Pancreas (tissue), 10 donors: ENCODE results near the gene PARD6A. TPM values are rescaled to one million over a fixed set of nuclear protein-coding genes. Genes with fewer than 3 reads are reported as not detected.
A peak's percentile ranks its signal among the peaks of the same experiment; 100 is the strongest.

Experiments
- ATAC-seq, 4 donors: fragments of 200-7000 bp; cut with Tn5 transposase; one replicate each; pipeline versions ENCODE4 v1.8.0 to v1.9.1; 2020; ENCODE audit warnings: mild to moderate bottlenecking in 4 of 4, moderate library complexity in 4 of 4
- DNase-seq, 6 donors: peaks; one replicate each; pipeline ENCODE4 v3.0.0-alpha.2; 2020
- FAIRE-seq: peaks from 2 replicates; lab custom pipeline; 2012; peaks lifted over from hg19 to GRCh38; lab: Jason Lieb, UNC
- H3K27ac ChIP-seq, 4 donors: fragments of 200-600 bp; sonication (generic); 1 replicate in 3 of 4; 2 replicates in 1 of 4; pipeline versions ENCODE4 v1.5.0 to v1.8.0; 2020
- H3K27me3 ChIP-seq, 4 donors: fragments of 200-600 bp; one replicate each; pipeline ENCODE4 v1.8.0; 2021
- H3K36me3 ChIP-seq, 3 donors: fragments of 200-600 bp; sonication (generic) in 1 of 3; one replicate each; pipeline versions ENCODE4 v1.5.0 to v1.8.0; 2020 to 2021
- H3K4me1 ChIP-seq, 3 donors: fragments of 200-600 bp; one replicate each; pipeline ENCODE4 v1.8.0; 2021
- H3K4me3 ChIP-seq, 4 donors: fragments of 200-600 bp; sonication (generic) in 2 of 4; one replicate each; pipeline versions ENCODE4 v1.5.0 to v1.8.0; 2020 to 2021
- H3K9me3 ChIP-seq, 4 donors: fragments of 200-600 bp; one replicate each; pipeline ENCODE4 v1.8.0; 2021
- WGBS, 2 donors: extraction: QIAGEN DNeasy Blood & Tissue Kit; methylation state at CpG; one replicate each; pipeline ENCODE4 v1.1.7; 2013; 5-methylcytosine and 5-hydroxymethylcytosine counted together
- intact Hi-C, 3 donors: fragments of 100-400 bp; cut with DNase I; formaldehyde crosslinking; loops; one replicate each; pipeline versions ENCODE4 v1.11.1 to v1.14.2; 2022
- polyA plus RNA-seq, 2 donors: library from polyadenylated mRNA; stranded (reverse); fragments of 200-250 nt; gene quantifications; one replicate each; pipeline ENCODE4 v1.2.3, GENCODE V29; 2013
- total RNA-seq, 6 donors: library from RNA; stranded (reverse); fragmentation: NEBNext Ultra II Directional in 4 of 6; extraction: Animal tissue kit (Norgen Biotek cat#: 25700) in 4 of 6; gene quantifications; one replicate each; pipeline versions ENCODE4 v1.2.1 to v1.2.4, GENCODE V29; 2021 to 2023
- TF ChIP-seq, protein P1 (sequence below), 4 donors: fragments of 200-600 bp; sonication (generic) in 3 of 4; IDR thresholded peaks; one replicate each; pipeline versions ENCODE4 v1.5.0 to v1.8.0; 2021; ENCODE audit warnings: antibody characterized with exemption in 4 of 4
- donor health status: healthy with polysubstance abuse.
- donor health status: DM: no; HTN: no; CAD: no; lungs with moderate emphysema.
- donor health status: DM: no; HTN: no; CAD: no.
- donor health status: control.
- donor health status: control.
- donor health status: Bipolar disorder and iron deficiency.
- donor health status: DM: yes; HTN: yes; CAD: no.
- donor health status: DM: no; HTN: no; CAD: no.
- donor health status: DM: no; HTN: no; CAD: no.
- donor health status: DM: yes; HTN: yes; CAD: no.

PARD6A gene
- total and polyA plus RNA-seq, 8 donors: 8.6 to 18.2 (median 14.9) TPM

DNA sequence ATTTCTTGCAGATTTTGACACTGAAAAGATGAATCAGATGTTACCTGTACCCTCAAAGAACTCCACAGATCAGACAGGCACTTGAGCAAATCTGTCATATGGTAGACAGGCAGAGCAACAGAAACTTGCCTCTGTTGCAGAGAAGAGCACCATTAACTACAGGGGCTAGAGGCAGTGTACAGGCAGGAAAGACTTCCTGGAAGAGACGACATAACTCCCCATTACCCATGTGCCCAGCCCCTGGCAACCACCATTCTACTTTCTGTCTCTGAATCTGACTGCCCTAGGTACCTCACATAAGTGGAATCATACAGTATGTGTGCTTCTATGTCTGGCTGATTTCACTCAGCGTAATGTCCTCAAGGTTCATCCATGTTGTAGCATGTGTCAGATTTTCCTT, 42.9 kb downstream of the PARD6A start:
- no peak overlapping the region for H3K4me3 ChIP-seq
- H3K4me1 ChIP-seq: peaks cover 0 to 5% (median 0%) of the 10 kb centered on the region in 3 donors
- peak in 1 of 4 donors; percentile 16 for ATAC-seq
- FAIRE-seq: no peak
- TF ChIP-seq, protein P1, sequence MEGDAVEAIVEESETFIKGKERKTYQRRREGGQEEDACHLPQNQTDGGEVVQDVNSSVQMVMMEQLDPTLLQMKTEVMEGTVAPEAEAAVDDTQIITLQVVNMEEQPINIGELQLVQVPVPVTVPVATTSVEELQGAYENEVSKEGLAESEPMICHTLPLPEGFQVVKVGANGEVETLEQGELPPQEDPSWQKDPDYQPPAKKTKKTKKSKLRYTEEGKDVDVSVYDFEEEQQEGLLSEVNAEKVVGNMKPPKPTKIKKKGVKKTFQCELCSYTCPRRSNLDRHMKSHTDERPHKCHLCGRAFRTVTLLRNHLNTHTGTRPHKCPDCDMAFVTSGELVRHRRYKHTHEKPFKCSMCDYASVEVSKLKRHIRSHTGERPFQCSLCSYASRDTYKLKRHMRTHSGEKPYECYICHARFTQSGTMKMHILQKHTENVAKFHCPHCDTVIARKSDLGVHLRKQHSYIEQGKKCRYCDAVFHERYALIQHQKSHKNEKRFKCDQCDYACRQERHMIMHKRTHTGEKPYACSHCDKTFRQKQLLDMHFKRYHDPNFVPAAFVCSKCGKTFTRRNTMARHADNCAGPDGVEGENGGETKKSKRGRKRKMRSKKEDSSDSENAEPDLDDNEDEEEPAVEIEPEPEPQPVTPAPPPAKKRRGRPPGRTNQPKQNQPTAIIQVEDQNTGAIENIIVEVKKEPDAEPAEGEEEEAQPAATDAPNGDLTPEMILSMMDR (IDR thresholded peaks at IDR 0.05): no peak
- DNase-seq: no peak
- H3K27me3 ChIP-seq: no peaks in the 10 kb centered on the region
- intact Hi-C loops: no loop called here
- no peak overlapping the region for H3K27ac ChIP-seq
- 73% methylated on average over 2 of the region's 2 CpGs for WGBS, 2 donors
- no peaks in the 10 kb centered on the region for H3K36me3 ChIP-seq
- H3K9me3 ChIP-seq: no peaks in the 10 kb centered on the region

DNA sequence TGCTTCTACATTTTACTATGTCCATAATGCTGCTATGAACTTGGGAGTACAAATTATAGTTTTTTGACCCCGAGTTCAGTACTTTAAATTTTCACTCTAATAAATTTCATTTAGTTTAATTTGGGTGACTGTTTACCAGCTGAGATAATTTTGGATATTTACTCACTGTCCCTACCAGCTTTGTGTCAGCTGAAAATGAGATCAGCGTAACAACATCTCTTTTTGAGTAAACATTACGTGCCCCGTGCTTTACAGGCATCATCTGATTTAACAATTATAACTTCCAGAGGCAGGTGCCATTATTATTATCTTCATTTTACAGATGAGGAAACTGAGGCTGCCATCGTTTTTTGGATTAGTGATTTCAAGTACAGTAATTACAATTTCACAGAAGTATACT, 43.4 kb downstream of the PARD6A start:
- FAIRE-seq: no peak

DNA sequence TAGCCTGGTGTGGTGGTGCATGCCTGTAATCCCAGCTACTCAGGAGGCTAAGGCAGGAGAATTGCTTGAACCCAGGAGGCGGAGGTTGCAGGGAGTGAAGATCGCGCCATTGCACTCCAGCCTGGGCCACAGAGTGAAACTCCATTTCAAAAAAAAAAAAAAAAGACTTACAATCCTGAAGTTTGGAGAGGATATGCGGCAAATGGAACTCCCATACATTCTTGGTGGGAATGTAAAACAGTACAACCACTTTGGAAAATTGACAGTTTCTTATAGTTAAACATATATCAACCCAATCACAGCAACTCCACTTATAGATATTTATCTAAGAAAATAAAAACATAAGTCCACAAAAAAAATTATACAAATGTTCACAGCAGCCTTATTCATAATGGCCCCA, 46.5 kb downstream of the PARD6A start:
- no peaks in the 10 kb centered on the region for H3K9me3 ChIP-seq
- intact Hi-C loops: no loop called here
- FAIRE-seq (no peak), DNase-seq (no peak), ATAC-seq (no peak)
- 84 to 95% methylated on average over 4 of the region's 4 CpGs for WGBS, 2 donors
- TF ChIP-seq, protein P1 (IDR thresholded peaks at IDR 0.05): no peak
- H3K4me1 ChIP-seq: peaks cover 0 to 5% (median 0%) of the 10 kb centered on the region in 3 donors
- no peaks in the 10 kb centered on the region for H3K36me3 ChIP-seq
- no peak overlapping the region for H3K4me3 ChIP-seq
- no peaks in the 10 kb centered on the region for H3K27me3 ChIP-seq
- no peak overlapping the region for H3K27ac ChIP-seq

More for the DNA sequence above, 43.4 kb downstream of the PARD6A start:
- no peak overlapping the region for H3K27ac ChIP-seq
- intact Hi-C loops: no loop called here
- DNase-seq: no peak
- WGBS, 2 donors: 71 to 84% methylated on average over 5 of the region's 5 CpGs
- no peak overlapping the region for H3K4me3 ChIP-seq
- TF ChIP-seq, protein P1 (IDR thresholded peaks at IDR 0.05): no peak
- peaks cover 0 to 5% (median 0%) of the 10 kb centered on the region in 3 donors for H3K4me1 ChIP-seq
- peak in 1 of 4 donors; percentile 41 for ATAC-seq
- H3K36me3 ChIP-seq: no peaks in the 10 kb centered on the region
- no peaks in the 10 kb centered on the region for H3K27me3 ChIP-seq
- H3K9me3 ChIP-seq: no peaks in the 10 kb centered on the region

- WGBS, 2 donors: 97 to 99% methylated on average over 5 of the region's 5 CpGs
- Histone ChIP-seq H3K4me3 (no peak overlapping the region), H3K4me1 (peaks cover 0 to 5% (median 0%) of the 10 kb centered on the region in 3 donors), H3K27ac (no peak overlapping the region), H3K36me3 (no peaks in the 10 kb centered on the region), H3K9me3 (no peaks in the 10 kb centered on the region), H3K27me3 (no peaks in the 10 kb centered on the region)
- FAIRE-seq: no peak
- intact Hi-C loops: no loop called here
- TF ChIP-seq, protein P1 (IDR thresholded peaks at IDR 0.05): no peak
- no peak for DNase-seq
- ATAC-seq: no peak
These were observed 47.0 kb downstream of the PARD6A start for GRCh38 chr16:67707790-67708189.

- 57 to 67% methylated on average over 2 of the region's 2 CpGs for WGBS, 2 donors
- no peak for FAIRE-seq
These were observed 47.6 kb downstream of the PARD6A start for GRCh38 chr16:67708368-67708771.

More at GRCh38 chr16:67708368-67708771, 47.6 kb downstream of the PARD6A start:
- Histone ChIP-seq H3K9me3 (no peaks in the 10 kb centered on the region), H3K36me3 (no peaks in the 10 kb centered on the region), H3K27me3 (no peaks in the 10 kb centered on the region), H3K4me3 (no peak overlapping the region), H3K4me1 (peaks cover 0 to 5% (median 0%) of the 10 kb centered on the region in 3 donors), H3K27ac (no peak overlapping the region)
- no peak for ATAC-seq
- intact Hi-C loops: no loop called here
- no peak for DNase-seq
- TF ChIP-seq, protein P1 (IDR thresholded peaks at IDR 0.05): no peak
